NB4 (cell line): ENCODE results near the gene MYO15B.

Experiments
- DNase-seq: peaks from one replicate; pipeline ENCODE4 v3.0.0; 2010; ENCODE audit warnings: low read depth
- H3K4me3 ChIP-seq: one replicate; pipeline ENCODE4 v1.5.1; 2011; ENCODE audit warnings: mild to moderate bottlenecking, low read depth, low read length, moderate library complexity
- CTCF ChIP-seq: IDR thresholded peaks from one replicate; pipeline ENCODE4 v1.5.1; 2012; ENCODE audit warnings: low read depth, low read length
- MAX ChIP-seq: IDR thresholded peaks from 2 replicates; pipeline ENCODE4 v1.6.1; 2011; ENCODE audit warnings: low read depth, low read length
- MYC ChIP-seq: IDR thresholded peaks from 2 replicates; pipeline ENCODE4 v1.6.1; 2011; ENCODE audit warnings: low read depth, low read length
- POLR2A ChIP-seq: IDR thresholded peaks from 2 replicates; pipeline ENCODE4 v1.6.1; 2011; ENCODE audit warnings: mild to moderate bottlenecking; ENCODE audit not compliant: insufficient read length; ENCODE audit errors: extremely low read depth

Gene MYO15B

DNA sequence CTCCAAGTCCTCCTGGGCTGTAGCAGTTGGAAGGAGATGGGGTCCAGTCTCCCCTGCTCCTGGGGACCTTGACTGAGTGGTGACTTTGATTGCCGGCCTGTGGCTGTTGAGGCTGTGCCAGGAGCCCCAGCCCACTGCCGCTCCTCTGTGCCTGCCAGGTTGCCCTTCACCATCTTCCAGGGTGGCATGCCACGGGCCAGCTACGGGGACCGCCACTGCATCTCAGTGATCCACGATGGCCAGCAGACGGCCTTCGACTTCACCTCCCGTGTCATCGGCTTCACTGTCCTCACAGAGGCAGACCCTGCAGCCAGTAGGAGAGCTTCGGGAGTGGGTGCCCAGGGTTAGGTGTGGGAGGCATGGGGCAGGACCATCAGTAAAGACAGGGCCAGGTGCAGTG lies 23.4 kb upstream of the MYO15B start:
- no peak for TF ChIP-seq MYC
- no peak for TF ChIP-seq CTCF
- no peak for TF ChIP-seq POLR2A
- no peak for TF ChIP-seq MAX
- no peak overlapping the region for H3K4me3 ChIP-seq
- no peak for DNase-seq

GRCh38 chr17:75565066-75565465 lies 22.5 kb upstream of the MYO15B start:
- H3K4me3 ChIP-seq = no peak overlapping the region
- TF ChIP-seq MYC (no peak), MAX (no peak), POLR2A (no peak), CTCF (no peak)
- DNase-seq = peak; percentile 84

- no peak for DNase-seq
- no peak overlapping the region for H3K4me3 ChIP-seq
- no peak for TF ChIP-seq MAX
- TF ChIP-seq MYC = no peak
- TF ChIP-seq CTCF = no peak
- TF ChIP-seq POLR2A = no peak
Measured at GRCh38 chr17:75565618-75566017, 22.0 kb upstream of the MYO15B start.

GRCh38 chr17:75566416-75566815 lies 21.2 kb upstream of the MYO15B start:
- H3K4me3 ChIP-seq = no peak overlapping the region
- DNase-seq = no peak
- TF ChIP-seq MYC (no peak), POLR2A (no peak), MAX (no peak), CTCF (no peak)

GRCh38 chr17:75566834-75567233 lies 20.8 kb upstream of the MYO15B start:
- no peak for DNase-seq
- TF ChIP-seq CTCF = no peak
- TF ChIP-seq POLR2A = no peak
- TF ChIP-seq MAX = no peak
- TF ChIP-seq MYC = no peak
- H3K4me3 ChIP-seq = no peak overlapping the region
